Left ventricle myocardium inferior (tissue), 1 donor: Measurements from ENCODE around the gene COL25A1. TPM values are rescaled to one million over a fixed set of nuclear protein-coding genes. Genes with fewer than 3 reads are reported as not detected.

Experiments used
- DNase-seq: peaks from one replicate; pipeline ENCODE4 v3.0.0-alpha.2; 2020
- H3K27ac ChIP-seq: fragments of 200-600 bp; replicated peaks from 2 replicates; pipeline ENCODE4 v1.8.0; 2021
- H3K27me3 ChIP-seq: fragments of 200-600 bp; 2 replicates; pipeline ENCODE4 v1.8.0; 2021; ENCODE audit warnings: low read depth
- H3K36me3 ChIP-seq: fragments of 200-600 bp; 2 replicates; pipeline ENCODE4 v1.8.0; 2021
- H3K4me1 ChIP-seq: fragments of 200-600 bp; 2 replicates; pipeline ENCODE4 v1.8.0; 2021
- H3K4me3 ChIP-seq: fragments of 200-600 bp; 2 replicates; pipeline ENCODE4 v1.8.0; 2021; ENCODE audit warnings: mild to moderate bottlenecking, moderate library complexity
- H3K9me3 ChIP-seq: fragments of 200-600 bp; replicated peaks from 2 replicates; pipeline ENCODE4 v1.8.0; 2021
- intact Hi-C: fragments of 100-400 bp; cut with micrococcal nuclease; formaldehyde crosslinking; loops from one replicate; pipeline ENCODE4 v1.11.0; 2022
- total RNA-seq: library from RNA; stranded (reverse); fragmentation: NEBNext Ultra II Directional; extraction: Animal tissue kit (Norgen Biotek cat#: 25700); gene quantifications from one replicate; pipeline ENCODE4 v1.2.1, GENCODE V29; 2021
- TF ChIP-seq, protein P1 (sequence below): fragments of 200-600 bp; IDR thresholded peaks from 2 replicates; pipeline ENCODE4 v1.8.0; 2021; ENCODE audit warnings: antibody characterized with exemption, mild to moderate bottlenecking, borderline replicate concordance
- donor health status: DM: no; HTN: yes; CAD: no; lungs with severe emphysema.

COL25A1 gene
- total RNA-seq, 1 donor from 2014 or later = 0.77 TPM

DNA sequence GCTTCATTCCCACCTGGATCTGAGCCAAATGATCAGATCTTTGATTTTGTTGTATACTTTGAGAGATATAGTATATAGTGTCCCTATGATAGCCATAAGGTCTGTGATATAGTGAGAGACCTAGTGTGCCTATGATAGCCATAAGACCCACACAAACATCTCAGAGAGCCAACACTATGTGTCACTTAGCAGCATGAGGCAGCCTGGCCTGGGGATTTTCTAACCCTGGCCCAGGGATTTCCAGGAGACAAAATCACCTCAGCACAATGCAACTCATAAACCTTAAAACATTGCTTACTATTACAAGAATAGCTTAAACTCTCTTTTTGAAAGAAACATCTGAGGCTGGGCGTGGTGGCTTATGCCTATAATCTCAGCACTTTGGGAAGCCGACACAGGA lies 23.2 kb upstream of the COL25A1 start:
- TF ChIP-seq, protein P1, sequence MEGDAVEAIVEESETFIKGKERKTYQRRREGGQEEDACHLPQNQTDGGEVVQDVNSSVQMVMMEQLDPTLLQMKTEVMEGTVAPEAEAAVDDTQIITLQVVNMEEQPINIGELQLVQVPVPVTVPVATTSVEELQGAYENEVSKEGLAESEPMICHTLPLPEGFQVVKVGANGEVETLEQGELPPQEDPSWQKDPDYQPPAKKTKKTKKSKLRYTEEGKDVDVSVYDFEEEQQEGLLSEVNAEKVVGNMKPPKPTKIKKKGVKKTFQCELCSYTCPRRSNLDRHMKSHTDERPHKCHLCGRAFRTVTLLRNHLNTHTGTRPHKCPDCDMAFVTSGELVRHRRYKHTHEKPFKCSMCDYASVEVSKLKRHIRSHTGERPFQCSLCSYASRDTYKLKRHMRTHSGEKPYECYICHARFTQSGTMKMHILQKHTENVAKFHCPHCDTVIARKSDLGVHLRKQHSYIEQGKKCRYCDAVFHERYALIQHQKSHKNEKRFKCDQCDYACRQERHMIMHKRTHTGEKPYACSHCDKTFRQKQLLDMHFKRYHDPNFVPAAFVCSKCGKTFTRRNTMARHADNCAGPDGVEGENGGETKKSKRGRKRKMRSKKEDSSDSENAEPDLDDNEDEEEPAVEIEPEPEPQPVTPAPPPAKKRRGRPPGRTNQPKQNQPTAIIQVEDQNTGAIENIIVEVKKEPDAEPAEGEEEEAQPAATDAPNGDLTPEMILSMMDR = no peak
- no peaks in the 10 kb centered on the region for H3K4me1 ChIP-seq
- no peak overlapping the region for H3K4me3 ChIP-seq
- no peaks in the 10 kb centered on the region for H3K27me3 ChIP-seq
- no peak overlapping the region for H3K27ac ChIP-seq
- H3K9me3 ChIP-seq = peaks cover 49% of the 10 kb centered on the region
- intact Hi-C loops = no loop called here
- H3K36me3 ChIP-seq = no peaks in the 10 kb centered on the region
- DNase-seq = no peak

DNA sequence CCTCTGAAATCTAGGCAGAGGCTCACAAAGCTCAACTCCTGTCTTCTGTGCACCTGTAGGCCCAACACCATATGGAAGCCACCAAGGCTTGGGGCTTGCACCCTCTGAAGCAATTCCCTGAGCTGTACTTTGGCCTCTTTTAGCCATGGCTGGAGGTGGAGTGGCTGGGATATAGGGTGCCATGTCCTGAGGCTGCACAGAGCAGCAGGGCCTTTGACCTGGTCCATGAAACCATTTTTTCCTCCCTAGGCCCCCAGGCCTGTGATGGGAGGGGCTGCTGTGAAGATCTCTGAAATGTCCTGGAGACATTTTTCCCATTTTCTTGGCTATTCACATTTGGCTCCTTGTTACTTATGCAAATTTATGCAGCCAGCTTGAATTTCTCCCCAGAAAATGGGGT lies 20.9 kb upstream of the COL25A1 start:
- no peak overlapping the region for H3K27ac ChIP-seq
- H3K9me3 ChIP-seq = peaks cover 55% of the 10 kb centered on the region
- TF ChIP-seq, protein P1 = no peak
- H3K36me3 ChIP-seq = no peaks in the 10 kb centered on the region
- H3K4me3 ChIP-seq = no peak overlapping the region
- intact Hi-C loops = no loop called here
- DNase-seq = no peak
- no peaks in the 10 kb centered on the region for H3K27me3 ChIP-seq
- H3K4me1 ChIP-seq = no peaks in the 10 kb centered on the region

DNA sequence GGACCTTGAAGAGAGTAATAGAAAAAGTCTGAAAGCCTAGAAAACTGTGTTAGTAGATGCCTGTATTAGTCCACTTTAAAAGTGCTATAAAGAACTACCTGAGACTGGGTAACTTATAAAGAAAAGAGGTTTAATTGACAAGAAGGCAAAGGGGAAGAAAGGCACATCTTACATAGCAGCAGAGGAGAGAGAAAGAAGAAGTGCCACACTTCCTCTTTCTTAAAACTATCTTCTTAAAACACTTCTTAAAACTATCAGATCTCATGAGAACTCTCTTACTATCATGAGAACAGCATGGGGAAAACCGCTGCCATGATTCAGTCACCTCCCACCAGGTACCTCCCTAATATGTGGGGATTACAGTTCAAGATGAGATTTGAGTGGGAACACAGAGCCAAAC lies 18.8 kb upstream of the COL25A1 start:
- Histone ChIP-seq H3K36me3 (no peaks in the 10 kb centered on the region), H3K9me3 (peaks cover 55% of the 10 kb centered on the region), H3K27me3 (no peaks in the 10 kb centered on the region), H3K4me3 (no peak overlapping the region), H3K4me1 (no peaks in the 10 kb centered on the region), H3K27ac (no peak overlapping the region)
- intact Hi-C loops = no loop called here
- TF ChIP-seq, protein P1 = no peak
- no peak for DNase-seq

DNA sequence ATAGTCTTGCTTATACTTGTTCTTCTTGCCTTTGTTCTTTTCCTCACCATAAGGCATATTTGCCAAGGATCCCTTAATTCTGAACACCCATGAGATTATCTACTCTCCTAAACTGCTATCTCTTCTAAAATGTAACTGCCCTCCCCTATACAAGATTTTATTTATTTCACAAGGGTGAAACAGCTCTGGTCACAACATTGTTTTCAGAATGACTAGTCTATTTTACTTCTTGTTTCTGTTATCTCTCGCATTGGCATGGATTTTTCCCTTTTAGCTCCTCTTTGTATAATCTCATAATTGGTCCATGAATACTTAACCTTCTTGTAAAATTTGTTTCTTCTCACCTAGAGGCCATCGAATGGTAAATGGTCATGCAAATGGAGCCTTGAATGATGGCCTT lies 17.2 kb upstream of the COL25A1 start:
- DNase-seq = no peak
- intact Hi-C loops = no loop called here
- TF ChIP-seq, protein P1 = no peak
- no peaks in the 10 kb centered on the region for H3K27me3 ChIP-seq
- H3K9me3 ChIP-seq = peaks cover 45% of the 10 kb centered on the region
- no peaks in the 10 kb centered on the region for H3K4me1 ChIP-seq
- H3K27ac ChIP-seq = no peak overlapping the region
- no peaks in the 10 kb centered on the region for H3K36me3 ChIP-seq
- H3K4me3 ChIP-seq = no peak overlapping the region

DNA sequence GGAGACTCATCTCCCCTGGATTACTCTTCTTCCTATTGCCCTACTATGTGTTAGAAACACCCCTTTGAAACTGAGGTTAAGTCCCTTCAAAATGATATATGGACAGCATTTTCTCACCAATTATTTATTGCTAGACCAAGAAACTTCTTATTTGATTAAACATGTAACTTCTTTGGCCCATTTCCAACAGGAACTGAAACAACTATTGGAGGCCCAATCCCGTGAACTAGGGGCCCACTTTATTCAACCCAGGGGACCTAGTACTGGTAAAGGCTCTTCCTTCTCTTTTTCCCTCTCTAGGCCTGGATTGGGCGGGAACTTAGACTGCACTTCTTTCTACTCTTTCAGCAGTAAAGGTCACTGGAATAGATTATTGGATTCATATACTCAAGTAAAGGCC lies 16.7 kb upstream of the COL25A1 start:
- H3K4me1 ChIP-seq = no peaks in the 10 kb centered on the region
- no peak overlapping the region for H3K27ac ChIP-seq
- H3K27me3 ChIP-seq = no peaks in the 10 kb centered on the region
- no peaks in the 10 kb centered on the region for H3K36me3 ChIP-seq
- no peak overlapping the region for H3K4me3 ChIP-seq
- TF ChIP-seq, protein P1 = no peak
- intact Hi-C loops = no loop called here
- no peak for DNase-seq
- peaks cover 45% of the 10 kb centered on the region for H3K9me3 ChIP-seq

DNA sequence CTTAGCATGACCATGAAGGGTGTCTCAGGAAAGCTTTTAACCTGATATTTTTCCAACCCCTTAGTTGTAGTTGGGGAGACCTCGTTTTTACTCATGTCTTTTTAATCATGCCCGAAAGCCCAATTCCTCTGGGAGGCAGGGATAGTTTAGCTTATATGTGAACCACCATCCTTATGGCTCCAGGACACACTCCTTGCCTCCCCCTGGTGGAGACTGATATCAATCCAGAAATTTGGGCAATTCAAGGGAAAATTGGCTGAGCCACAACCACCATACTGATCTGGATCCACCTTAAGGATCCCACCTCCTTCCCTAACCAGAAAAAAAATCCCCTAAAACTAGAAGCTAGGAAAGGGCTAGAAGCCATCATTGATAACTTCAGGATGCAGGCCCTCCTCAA lies 13.4 kb upstream of the COL25A1 start:
- intact Hi-C loops = no loop called here

More for the DNA sequence above, 13.4 kb upstream of the COL25A1 start:
- Histone ChIP-seq H3K27ac (no peak overlapping the region), H3K36me3 (no peaks in the 10 kb centered on the region), H3K4me1 (no peaks in the 10 kb centered on the region), H3K4me3 (no peak overlapping the region), H3K27me3 (no peaks in the 10 kb centered on the region), H3K9me3 (peaks cover 44% of the 10 kb centered on the region)
- no peak for DNase-seq
- TF ChIP-seq, protein P1 = no peak
